Measurements from ENCODE around the gene CYP2U1.
"Not testable (repeated sequence)": the region's sequence is repeated elsewhere in the genome, so short reads cannot be mapped to it uniquely, and the experiment has no call there.

CYP2U1 gene

GRCh38 chr4:107930821-107931774, at the start of gene CYP2U1:
Gene CYP2U1, plus strand, starts transcription at chr4:107931549. Its CDS starts 95 bp downstream, at chr4:107931644.
- peak; percentile 81 for DNase-seq (ENCODE audit: low spot score)

GRCh38 chr4:107885865-107886264, 45.5 kb upstream of the CYP2U1 start:
- no peak for DNase-seq (ENCODE audit: low spot score)

GRCh38 chr4:107888237-107888636, 43.1 kb upstream of the CYP2U1 start:
- peak; percentile 31 for DNase-seq (ENCODE audit: low spot score)

- DNase-seq (ENCODE audit: low spot score), result no peak
These were observed 40.6 kb upstream of the CYP2U1 start for GRCh38 chr4:107890779-107891178.

GRCh38 chr4:107891299-107891698, 40.0 kb upstream of the CYP2U1 start:
- no peak for DNase-seq (ENCODE audit: low spot score)

- DNase-seq (ENCODE audit: low spot score), result no peak
These were observed 37.9 kb upstream of the CYP2U1 start for GRCh38 chr4:107893171-107894137.

- no peak for DNase-seq (ENCODE audit: low spot score)
These were observed 37.2 kb upstream of the CYP2U1 start for GRCh38 chr4:107894138-107894603.

- no peak for DNase-seq (ENCODE audit: low spot score)
These were observed 35.1 kb upstream of the CYP2U1 start for GRCh38 chr4:107896158-107896645.

- no peak for DNase-seq (ENCODE audit: low spot score)
These were observed 34.7 kb upstream of the CYP2U1 start for GRCh38 chr4:107896646-107897045.

GRCh38 chr4:107897823-107898222, 33.5 kb upstream of the CYP2U1 start:
- no peak for DNase-seq (ENCODE audit: low spot score)

- DNase-seq (ENCODE audit: low spot score), result peak; percentile 3
These were observed 31.3 kb upstream of the CYP2U1 start for GRCh38 chr4:107900067-107900466.

- DNase-seq (ENCODE audit: low spot score), result no peak
These were observed 30.8 kb upstream of the CYP2U1 start for GRCh38 chr4:107900508-107900907.

- no peak for DNase-seq (ENCODE audit: low spot score)
These were observed 30.0 kb upstream of the CYP2U1 start for GRCh38 chr4:107901213-107901934.

- DNase-seq (ENCODE audit: low spot score), result no peak
These were observed 28.6 kb upstream of the CYP2U1 start for GRCh38 chr4:107902715-107903114.

GRCh38 chr4:107905082-107905481, 26.3 kb upstream of the CYP2U1 start:
- DNase-seq (ENCODE audit: low spot score), result not testable (repeated sequence)

- DNase-seq (ENCODE audit: low spot score), result no peak
These were observed 24.8 kb upstream of the CYP2U1 start for GRCh38 chr4:107906458-107907100.

GRCh38 chr4:107908377-107908776, 23.0 kb upstream of the CYP2U1 start:
- DNase-seq (ENCODE audit: low spot score), result no peak

GRCh38 chr4:107913283-107913899, 18.0 kb upstream of the CYP2U1 start:
- DNase-seq (ENCODE audit: low spot score), result peak; percentile 84

- no peak for DNase-seq (ENCODE audit: low spot score)
These were observed 16.1 kb upstream of the CYP2U1 start for GRCh38 chr4:107915220-107915619.

GRCh38 chr4:107916623-107917022, 14.7 kb upstream of the CYP2U1 start:
- no peak for DNase-seq (ENCODE audit: low spot score)

GRCh38 chr4:107917500-107917899, 13.8 kb upstream of the CYP2U1 start:
- DNase-seq (ENCODE audit: low spot score), result no peak

Data from NAMALWA (cell line).